ENCODE data around the gene GNL1. TPM values are rescaled to one million over a fixed set of nuclear protein-coding genes. Genes with fewer than 3 reads are reported as not detected.

GNL1 gene
- total RNA-seq, 1 donor from 2014 or later: 54.8 TPM

DNA sequence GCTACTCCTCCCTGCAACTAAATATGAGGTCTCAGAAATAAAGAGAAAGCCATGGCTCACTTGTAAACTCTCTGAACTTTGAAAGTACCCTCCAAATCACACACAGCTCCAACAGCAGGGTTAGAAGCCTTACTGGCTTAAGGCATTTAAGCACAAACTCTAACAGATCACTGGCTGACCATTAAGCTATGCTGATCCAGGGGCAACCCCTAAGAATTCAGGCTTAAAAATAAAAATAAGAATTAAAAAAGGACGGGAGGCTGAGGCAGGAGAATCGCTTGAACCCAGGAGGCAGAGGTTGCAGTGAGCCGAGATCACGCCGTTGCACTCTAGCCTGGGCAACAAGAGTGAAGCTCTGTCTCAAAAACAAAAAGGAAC is 45.1 kb downstream of the GNL1 start:
- Histone ChIP-seq H3K4me3 (no peak overlapping the region), H3K9me3 (no peaks in the 10 kb centered on the region), H3K27ac (no peak overlapping the region), H3K4me1 (peaks cover 11% of the 10 kb centered on the region), H3K27me3 (no peaks in the 10 kb centered on the region), H3K36me3 (no peaks in the 10 kb centered on the region)
- TF ChIP-seq, protein P1, sequence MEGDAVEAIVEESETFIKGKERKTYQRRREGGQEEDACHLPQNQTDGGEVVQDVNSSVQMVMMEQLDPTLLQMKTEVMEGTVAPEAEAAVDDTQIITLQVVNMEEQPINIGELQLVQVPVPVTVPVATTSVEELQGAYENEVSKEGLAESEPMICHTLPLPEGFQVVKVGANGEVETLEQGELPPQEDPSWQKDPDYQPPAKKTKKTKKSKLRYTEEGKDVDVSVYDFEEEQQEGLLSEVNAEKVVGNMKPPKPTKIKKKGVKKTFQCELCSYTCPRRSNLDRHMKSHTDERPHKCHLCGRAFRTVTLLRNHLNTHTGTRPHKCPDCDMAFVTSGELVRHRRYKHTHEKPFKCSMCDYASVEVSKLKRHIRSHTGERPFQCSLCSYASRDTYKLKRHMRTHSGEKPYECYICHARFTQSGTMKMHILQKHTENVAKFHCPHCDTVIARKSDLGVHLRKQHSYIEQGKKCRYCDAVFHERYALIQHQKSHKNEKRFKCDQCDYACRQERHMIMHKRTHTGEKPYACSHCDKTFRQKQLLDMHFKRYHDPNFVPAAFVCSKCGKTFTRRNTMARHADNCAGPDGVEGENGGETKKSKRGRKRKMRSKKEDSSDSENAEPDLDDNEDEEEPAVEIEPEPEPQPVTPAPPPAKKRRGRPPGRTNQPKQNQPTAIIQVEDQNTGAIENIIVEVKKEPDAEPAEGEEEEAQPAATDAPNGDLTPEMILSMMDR (IDR thresholded peaks at IDR 0.05): no peak
- no peak for DNase-seq
- ATAC-seq: no peak
- intact Hi-C loops (cut with DNase I): no loop called here

DNA sequence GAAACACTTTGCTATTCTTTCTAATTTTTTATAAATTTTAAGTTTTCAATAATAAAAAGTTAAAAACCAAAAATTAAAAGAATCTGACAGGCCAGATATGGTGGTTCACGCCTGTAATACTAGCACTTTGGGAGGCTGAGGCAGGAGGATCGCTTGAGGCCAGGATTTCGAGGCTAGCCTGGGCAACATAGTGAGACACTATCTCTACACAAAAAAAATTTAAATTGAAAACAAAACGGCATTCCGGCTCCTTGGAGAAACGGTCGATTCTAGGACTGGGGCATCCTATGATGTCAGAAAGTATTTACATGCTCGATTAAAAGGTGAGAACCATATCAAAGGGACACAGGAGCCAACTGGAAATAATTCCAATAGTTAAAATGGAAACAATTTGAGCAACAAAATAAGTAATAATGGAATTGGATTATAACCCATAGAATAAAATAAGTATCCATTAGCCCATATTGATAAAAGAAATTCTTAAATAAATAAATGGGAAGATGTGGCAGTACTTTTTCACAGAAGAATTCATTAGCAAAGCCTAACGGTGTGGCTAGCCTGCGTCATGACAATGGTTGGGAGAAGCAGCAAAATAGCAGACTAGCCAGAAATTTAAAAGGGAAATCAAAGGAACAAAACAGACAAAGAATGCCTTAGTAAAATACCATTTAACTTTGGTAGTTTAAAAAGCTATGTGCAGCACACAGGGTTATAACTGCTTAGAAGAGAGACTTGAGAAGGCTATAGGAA is 45.7 kb downstream of the GNL1 start:
- H3K4me1 ChIP-seq: peaks cover 11% of the 10 kb centered on the region
- H3K36me3 ChIP-seq: no peaks in the 10 kb centered on the region
- no peaks in the 10 kb centered on the region for H3K9me3 ChIP-seq
- peak overlapping the region; percentile 55 for H3K27ac ChIP-seq
- ATAC-seq: no peak
- TF ChIP-seq, protein P1 (IDR thresholded peaks at IDR 0.05): no peak
- intact Hi-C loops (cut with DNase I): no loop called here
- no peak for DNase-seq
- no peak overlapping the region for H3K4me3 ChIP-seq
- no peaks in the 10 kb centered on the region for H3K27me3 ChIP-seq

DNA sequence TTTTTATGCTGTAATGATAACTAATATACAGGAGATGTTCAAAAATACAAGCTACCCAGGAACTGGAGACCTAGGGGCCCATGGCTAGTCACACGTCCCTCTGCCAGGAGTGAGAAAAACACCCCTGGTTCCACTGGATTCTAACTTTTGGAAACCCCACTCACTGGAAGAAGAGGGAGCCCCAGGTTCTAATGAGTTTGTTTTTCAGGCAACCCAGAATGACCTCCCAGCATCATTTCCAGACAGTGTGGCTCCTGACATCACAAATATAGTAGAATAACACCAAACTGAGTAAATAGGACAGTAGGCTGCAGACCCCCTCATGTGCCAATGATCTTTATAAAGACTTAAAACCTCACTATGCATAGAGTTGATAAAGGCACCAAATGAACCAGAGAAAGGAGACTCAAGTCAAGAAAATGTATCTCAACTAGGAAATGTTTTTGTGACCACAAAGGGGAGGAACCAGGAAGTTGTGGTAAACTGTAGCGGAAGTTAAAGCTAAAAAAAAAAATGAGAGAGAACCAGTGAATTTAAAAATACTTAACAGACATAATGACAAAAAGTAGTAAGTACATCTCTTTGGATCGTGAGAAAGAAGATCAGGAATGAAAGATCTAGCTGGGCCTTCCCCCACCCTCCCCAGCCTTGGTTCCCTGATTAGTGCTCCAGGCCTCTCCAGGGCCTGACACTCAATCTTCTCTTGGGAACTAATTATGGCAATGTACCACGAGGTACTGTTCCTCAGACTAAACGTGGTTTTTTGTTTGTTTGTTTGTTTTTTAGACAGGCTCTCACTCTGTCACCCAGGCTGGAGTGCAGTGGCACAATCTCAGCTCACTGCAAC is 47.2 kb downstream of the GNL1 start:
- TF ChIP-seq, protein P1 (IDR thresholded peaks at IDR 0.05): no peak
- ATAC-seq: peak; percentile 59
- intact Hi-C loops (cut with DNase I): no loop called here
- H3K27me3 ChIP-seq: no peaks in the 10 kb centered on the region
- peaks cover 5% of the 10 kb centered on the region for H3K4me1 ChIP-seq
- H3K27ac ChIP-seq: peak overlapping the region; percentile 61
- no peaks in the 10 kb centered on the region for H3K9me3 ChIP-seq
- no peak for DNase-seq
- H3K4me3 ChIP-seq: no peak overlapping the region
- H3K36me3 ChIP-seq: no peaks in the 10 kb centered on the region

DNA sequence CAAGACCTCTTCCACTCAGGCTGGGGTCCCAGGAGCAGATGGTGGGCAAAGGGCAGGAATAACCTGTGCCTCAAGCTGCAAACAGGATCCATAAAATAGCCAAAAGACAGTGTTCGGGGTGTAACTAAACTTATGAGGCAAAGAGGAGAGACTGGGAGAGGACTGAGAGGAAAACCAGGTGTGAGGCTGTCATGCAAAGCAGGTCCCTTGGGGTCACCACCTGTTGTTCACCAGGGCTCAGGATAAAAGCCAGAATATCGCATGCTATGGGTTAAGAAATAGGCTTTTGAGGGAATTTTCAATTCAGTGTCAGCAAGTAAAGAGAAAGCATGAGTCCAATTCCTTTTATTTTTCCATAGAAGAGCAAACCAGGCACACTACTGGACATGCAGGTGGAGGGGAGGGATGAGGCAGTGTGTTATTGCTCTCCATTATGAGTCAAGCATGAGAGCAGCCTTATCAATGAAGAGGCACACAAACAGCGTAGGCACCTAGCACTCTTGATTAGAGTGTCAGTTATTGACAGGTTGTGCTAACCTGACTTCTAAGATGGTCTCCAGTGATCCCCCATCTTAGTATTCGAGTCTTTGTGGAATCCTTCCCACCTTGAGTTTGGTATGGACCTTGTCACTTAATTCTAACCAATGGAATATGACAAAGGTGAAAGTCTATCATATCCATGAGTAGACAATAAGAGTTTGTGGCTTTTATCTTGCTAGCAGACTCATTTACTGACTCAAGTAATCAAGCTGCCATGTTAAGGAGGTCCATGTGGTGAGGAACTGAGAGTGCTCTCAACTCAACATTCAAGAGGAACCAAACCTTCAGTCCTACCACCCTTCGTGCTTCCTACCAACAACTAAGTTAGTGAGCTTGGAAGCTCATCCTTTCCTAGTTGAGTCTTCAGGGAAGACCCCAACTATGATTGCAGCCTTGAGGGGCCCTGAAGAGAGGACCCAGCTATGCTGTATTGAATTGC is 48.2 kb downstream of the GNL1 start:
- no peak overlapping the region for H3K4me3 ChIP-seq
- TF ChIP-seq, protein P1 (IDR thresholded peaks at IDR 0.05): no peak
- intact Hi-C loops (cut with DNase I): no loop called here
- H3K27ac ChIP-seq: peak overlapping the region; percentile 61
- H3K36me3 ChIP-seq: no peaks in the 10 kb centered on the region
- ATAC-seq (peak; percentile 52), DNase-seq (no peak)
- no peaks in the 10 kb centered on the region for H3K27me3 ChIP-seq
- peaks cover 5% of the 10 kb centered on the region for H3K4me1 ChIP-seq
- H3K9me3 ChIP-seq: no peaks in the 10 kb centered on the region
